ENCODE results near the gene CWC27. TPM values are rescaled to one million over a fixed set of nuclear protein-coding genes. Genes with fewer than 3 reads are reported as not detected.

Gene CWC27
- total and polyA plus RNA-seq, 2 of the 13 experiments (the other 11 are each of a cell fraction or from before 2014, with no cell fraction given), result 21.1 to 25.7 TPM

- Histone ChIP-seq H3K4me3 (replicated peaks in 1 of 3; ENCODE audit: insufficient read depth in 1 of 3, low read depth in 2 of 3, low read length in 3 of 3) (no peak overlapping the region), H3K27ac (ENCODE audit: extremely low read length, insufficient read depth, low read length) (no peak overlapping the region), H3K4me1 (ENCODE audit: insufficient read depth, low read length) (peaks cover 7% of the 10 kb centered on the region; the same call in 1 of the 2 replicates), H4K20me1 (ENCODE audit: insufficient read depth, low read length) (no peaks in the 10 kb centered on the region), H3K79me2 (ENCODE audit: insufficient read depth, low read length) (no peaks in the 10 kb centered on the region), H3K9me3 (ENCODE audit: low read length) (no peaks in the 10 kb centered on the region), H3K9ac (ENCODE audit: insufficient read depth, low read depth, low read length) (no peak overlapping the region), H2AFZ (ENCODE audit: low read length) (no peak overlapping the region), H3K27me3 (ENCODE audit: control insufficient read depth in 1 of 2, insufficient read depth in 2 of 2, low read length in 2 of 2) (no peaks in the 10 kb centered on the region), H3K4me2 (ENCODE audit: low read depth, low read length) (no peak overlapping the region), H3K36me3 (replicated peaks in 1 of 2; ENCODE audit: control insufficient read depth in 1 of 2, insufficient read depth in 2 of 2, low read length in 2 of 2) (no peaks in the 10 kb centered on the region)
- CTCF ChIA-PET (ENCODE audit: low intra/inter-chr PET ratio, low total read pairs), result no interaction called here
- intact Hi-C loops (cut with micrococcal nuclease; ENCODE audit: unreplicated experiment), result no loop called here
- POLR2A ChIA-PET, result no interaction called here
- in situ Hi-C loops (cut with HindIII; ENCODE audit: extremely low pct_ligation_motif_present, low pct_unique_long_range_greater_than_20kb), result no loop called here
- no peak for TF ChIP-seq ZNF317 (CRISPR knock-in tag; IDR thresholded peaks at IDR 0.05)
- no peak for TF ChIP-seq NCOR1 (IDR thresholded peaks at IDR 0.05; ENCODE audit: borderline replicate concordance, low read length)
- TF ChIP-seq ZNF251 (CRISPR knock-in tag; IDR thresholded peaks at IDR 0.05), result no peak
- TF ChIP-seq SOX6 (IDR thresholded peaks at IDR 0.05), result no peak
- TF ChIP-seq SOX6 (CRISPR knock-in tag; IDR thresholded peaks at IDR 0.05), result no peak
- no peak for FAIRE-seq
- no peak for DNase-seq (ENCODE audit: low spot score)
- no peak for ATAC-seq
- BruUV-seq (replicated peaks), result no TSS peak
Measured at GRCh38 chr5:65017636-65018035, 248.9 kb downstream of the CWC27 start.

- Histone ChIP-seq H3K9me3 (ENCODE audit: low read length) (no peaks in the 10 kb centered on the region), H3K4me2 (ENCODE audit: low read depth, low read length) (no peak overlapping the region), H2AFZ (ENCODE audit: low read length) (no peak overlapping the region), H4K20me1 (ENCODE audit: insufficient read depth, low read length) (no peaks in the 10 kb centered on the region), H3K27ac (ENCODE audit: extremely low read length, insufficient read depth, low read length) (no peak overlapping the region), H3K79me2 (ENCODE audit: insufficient read depth, low read length) (no peaks in the 10 kb centered on the region), H3K36me3 (replicated peaks in 1 of 2; ENCODE audit: control insufficient read depth in 1 of 2, insufficient read depth in 2 of 2, low read length in 2 of 2) (no peaks in the 10 kb centered on the region), H3K9ac (ENCODE audit: insufficient read depth, low read depth, low read length) (no peak overlapping the region), H3K4me1 (ENCODE audit: insufficient read depth, low read length) (peaks cover 7% of the 10 kb centered on the region; the same call in 1 of the 2 replicates), H3K27me3 (ENCODE audit: control insufficient read depth in 1 of 2, insufficient read depth in 2 of 2, low read length in 2 of 2) (no peaks in the 10 kb centered on the region), H3K4me3 (replicated peaks in 1 of 3; ENCODE audit: insufficient read depth in 1 of 3, low read depth in 2 of 3, low read length in 3 of 3) (no peak overlapping the region)
- intact Hi-C loops (cut with micrococcal nuclease; ENCODE audit: unreplicated experiment), result no loop called here
- BruUV-seq (replicated peaks), result no TSS peak
- CTCF ChIA-PET (ENCODE audit: low intra/inter-chr PET ratio, low total read pairs), result no interaction called here
- in situ Hi-C loops (cut with HindIII; ENCODE audit: extremely low pct_ligation_motif_present, low pct_unique_long_range_greater_than_20kb), result no loop called here
- DNase-seq (ENCODE audit: low spot score) (no peak), FAIRE-seq (no peak), ATAC-seq (no peak)
- POLR2A ChIA-PET, result no interaction called here
- WGBS (ENCODE audit: low lambda C conversion rate), result 97% methylated on average over 2 of the region's 2 CpGs
- TF ChIP-seq TBL1XR1 (IDR thresholded peaks at IDR 0.05; ENCODE audit: borderline replicate concordance, low read length, partially characterized antibody) (no peak), MEF2D (CRISPR knock-in tag; IDR thresholded peaks at IDR 0.05) (no peak), FOXP1 (IDR thresholded peaks at IDR 0.05) (no peak), FOXP1 (CRISPR knock-in tag; IDR thresholded peaks at IDR 0.05) (no peak), FOXA3 (CRISPR knock-in tag; IDR thresholded peaks at IDR 0.05) (no peak), ZNF580 (CRISPR knock-in tag; IDR thresholded peaks at IDR 0.05; ENCODE audit: borderline replicate concordance, low read depth) (no peak), ZNF142 (CRISPR knock-in tag; IDR thresholded peaks at IDR 0.05) (no peak), ZBTB39 (CRISPR knock-in tag; IDR thresholded peaks at IDR 0.05) (no peak)
Measured at GRCh38 chr5:65018763-65019162, 250.0 kb downstream of the CWC27 start.
